Prostate gland (tissue), 2 donors: Measurements from ENCODE around the gene MYH9. TPM values are rescaled to one million over a fixed set of nuclear protein-coding genes. Genes with fewer than 3 reads are reported as not detected.

Source experiments
- DNase-seq: peaks from one replicate; pipeline ENCODE4 v3.0.0-alpha.2; 2019; ENCODE audit warnings: low spot score
- H3K27ac ChIP-seq, 2 donors: fragments of 200-600 bp; sonication (generic); 2 replicates each; pipeline ENCODE4 v1.5.1; 2017 to 2019
- H3K27me3 ChIP-seq: fragments of 200-600 bp; sonication (generic); replicated peaks from 2 replicates; pipeline ENCODE4 v1.5.1; 2019; ENCODE audit not compliant: insufficient read depth
- H3K36me3 ChIP-seq, 2 donors: fragments of 200-600 bp; sonication (generic); 1 replicate in 1 of 2; 2 replicates in 1 of 2; pipeline versions ENCODE4 v1.5.1 to v1.8.1; 2017 to 2019
- H3K4me1 ChIP-seq: fragments of 200-600 bp; sonication (generic); replicated peaks from 2 replicates; pipeline ENCODE4 v1.5.1; 2019
- H3K4me3 ChIP-seq, 2 donors: fragments of 200-600 bp; sonication (generic); 2 replicates each; pipeline ENCODE4 v1.5.1; 2017 to 2019
- H3K9me3 ChIP-seq: fragments of 200-600 bp; sonication (generic); 2 replicates; pipeline ENCODE4 v1.5.1; 2017
- POLR2A ChIP-seq: fragments of 450-650 bp; IDR thresholded peaks from one replicate; pipeline ENCODE4 v1.6.1; 2016; ENCODE audit warnings: antibody characterized with exemption, mild to moderate bottlenecking
- POLR2AphosphoS5 ChIP-seq: sonication (generic); formaldehyde crosslinking; IDR thresholded peaks from one replicate; pipeline ENCODE4 v1.6.1; 2017; ENCODE audit warnings: antibody characterized with exemption
- WGBS: methylation state at CpG from one replicate; pipeline ENCODE4 v1.1.5; 2018; 5-methylcytosine and 5-hydroxymethylcytosine counted together
- intact Hi-C: fragments of 100-400 bp; cut with DNase I; formaldehyde crosslinking; loops from one replicate; pipeline ENCODE4 v1.14.2; 2022
- total RNA-seq, 2 donors: library from RNA; depleted of rRNA; stranded (reverse); fragments of >200 nt; gene quantifications; one replicate each; pipeline ENCODE4 v1.1.0, GENCODE V29; 2016
- TF ChIP-seq, protein P1 (sequence below), 4 experiments: fragments of 200-600 bp in 2 of 4; fragments of 450-650 bp in 2 of 4; sonication (generic) in 2 of 4; IDR thresholded peaks; 1 replicate in 3 of 4; 2 replicates in 1 of 4; pipeline ENCODE4 v1.5.1; 2016 to 2019; ENCODE audit warnings: antibody characterized with exemption in 4 of 4, mild to moderate bottlenecking in 2 of 4, moderate library complexity in 2 of 4

Gene MYH9
- total RNA-seq, 2 donors from 2014 or later, result 295 to 329 TPM

DNA sequence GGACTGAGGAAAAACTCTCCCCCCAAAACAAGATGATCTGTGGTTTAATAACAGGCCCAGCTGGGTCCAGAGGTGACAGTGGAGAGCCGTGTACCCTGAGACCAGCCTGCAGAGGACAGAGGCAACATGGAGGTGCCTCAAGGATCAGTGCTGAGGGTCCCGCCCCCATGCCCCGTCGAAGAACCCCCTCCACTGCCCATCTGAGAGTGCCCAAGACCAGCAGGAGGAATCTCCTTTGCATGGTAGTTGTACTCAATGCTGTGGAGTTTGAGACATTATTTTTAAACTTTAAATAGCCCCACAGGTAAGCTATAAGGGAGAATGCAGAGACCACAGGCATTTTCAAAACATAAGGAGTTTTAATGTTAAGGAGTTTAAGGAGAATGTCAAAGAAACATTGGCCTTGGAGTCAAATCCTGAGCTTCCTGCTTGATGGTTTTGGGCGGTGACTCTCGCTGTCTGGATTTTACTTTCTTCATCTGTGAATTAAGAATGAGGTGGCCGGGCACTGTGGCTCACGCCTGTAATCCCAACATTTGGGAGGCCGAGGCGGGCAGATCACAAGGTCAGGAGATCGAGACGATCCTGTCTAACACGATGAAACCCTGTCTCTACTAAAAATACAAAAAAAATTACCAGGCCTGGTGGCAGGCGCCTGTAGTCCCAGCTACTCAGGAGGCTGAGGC lies 128.0 kb downstream of the MYH9 start:
- no peak overlapping the region for H3K4me3 ChIP-seq
- intact Hi-C loops, result no loop called here
- WGBS, result 69% methylated on average over 14 of the region's 14 CpGs
- no peak for DNase-seq
- H3K4me1 ChIP-seq, result peaks cover 3% of the 10 kb centered on the region
- no peaks in the 10 kb centered on the region for H3K27me3 ChIP-seq
- H3K36me3 ChIP-seq, result no peaks in the 10 kb centered on the region
- H3K27ac ChIP-seq, result peak overlapping the region; percentile 13 to 33
- no peaks in the 10 kb centered on the region for H3K9me3 ChIP-seq
- TF ChIP-seq, protein P1, sequence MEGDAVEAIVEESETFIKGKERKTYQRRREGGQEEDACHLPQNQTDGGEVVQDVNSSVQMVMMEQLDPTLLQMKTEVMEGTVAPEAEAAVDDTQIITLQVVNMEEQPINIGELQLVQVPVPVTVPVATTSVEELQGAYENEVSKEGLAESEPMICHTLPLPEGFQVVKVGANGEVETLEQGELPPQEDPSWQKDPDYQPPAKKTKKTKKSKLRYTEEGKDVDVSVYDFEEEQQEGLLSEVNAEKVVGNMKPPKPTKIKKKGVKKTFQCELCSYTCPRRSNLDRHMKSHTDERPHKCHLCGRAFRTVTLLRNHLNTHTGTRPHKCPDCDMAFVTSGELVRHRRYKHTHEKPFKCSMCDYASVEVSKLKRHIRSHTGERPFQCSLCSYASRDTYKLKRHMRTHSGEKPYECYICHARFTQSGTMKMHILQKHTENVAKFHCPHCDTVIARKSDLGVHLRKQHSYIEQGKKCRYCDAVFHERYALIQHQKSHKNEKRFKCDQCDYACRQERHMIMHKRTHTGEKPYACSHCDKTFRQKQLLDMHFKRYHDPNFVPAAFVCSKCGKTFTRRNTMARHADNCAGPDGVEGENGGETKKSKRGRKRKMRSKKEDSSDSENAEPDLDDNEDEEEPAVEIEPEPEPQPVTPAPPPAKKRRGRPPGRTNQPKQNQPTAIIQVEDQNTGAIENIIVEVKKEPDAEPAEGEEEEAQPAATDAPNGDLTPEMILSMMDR (IDR thresholded peaks at IDR 0.05), result no peak
- TF ChIP-seq POLR2AphosphoS5, result no peak
- no peak for TF ChIP-seq POLR2A

DNA sequence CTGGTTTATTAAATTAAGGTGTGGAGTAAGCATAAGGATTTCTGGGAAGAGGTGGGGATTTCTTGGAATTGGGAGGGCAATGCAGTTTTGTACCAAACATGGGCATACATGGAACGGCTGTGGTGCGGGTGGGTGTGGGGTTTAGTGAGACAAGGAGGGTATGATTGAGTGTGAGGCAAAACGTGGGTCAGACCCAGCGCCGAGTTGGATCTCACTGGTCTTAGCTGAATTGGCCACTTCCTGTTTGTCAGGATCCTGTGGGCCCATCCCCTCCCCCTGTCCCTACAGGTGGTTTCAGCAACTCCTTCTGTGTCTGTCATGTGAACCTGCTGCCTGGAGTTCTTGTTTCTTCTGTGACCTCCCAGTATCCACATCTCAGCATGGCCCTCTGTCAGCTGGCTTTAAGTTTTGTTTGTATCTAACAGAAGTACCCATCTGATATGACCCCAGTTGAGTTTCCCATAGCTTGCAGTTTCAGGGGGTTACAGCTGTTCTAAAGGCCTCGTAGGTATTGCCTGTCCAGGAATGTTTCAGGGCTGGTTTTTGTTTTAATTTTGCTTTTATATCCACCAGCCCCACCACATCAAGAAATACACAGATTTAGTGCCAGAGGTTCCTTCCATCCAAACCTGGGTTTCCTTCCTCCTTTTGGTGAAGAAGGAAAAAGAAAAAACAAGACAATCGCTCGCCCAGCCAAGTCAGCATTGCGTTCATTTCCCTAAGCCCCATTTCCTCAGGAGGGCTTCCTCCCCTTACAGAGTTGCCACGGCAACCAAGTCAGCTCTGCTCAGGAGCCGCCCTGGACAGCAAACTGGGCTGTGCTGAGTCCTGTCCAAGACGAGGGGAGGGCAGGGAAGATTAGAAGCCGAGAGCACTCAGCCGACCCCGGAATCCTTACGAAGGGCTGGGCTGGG lies 128.8 kb downstream of the MYH9 start:
- Histone ChIP-seq H3K9me3 (no peaks in the 10 kb centered on the region), H3K36me3 (no peaks in the 10 kb centered on the region), H3K27me3 (no peaks in the 10 kb centered on the region), H3K4me1 (peaks cover 3% of the 10 kb centered on the region), H3K27ac (peak overlapping the region; percentile 13 to 33), H3K4me3 (no peak overlapping the region)
- 37% methylated on average over 16 of the region's 16 CpGs for WGBS
- TF ChIP-seq POLR2AphosphoS5 (no peak), POLR2A (no peak)
- TF ChIP-seq, protein P1 (IDR thresholded peaks at IDR 0.05), result no peak
- DNase-seq, result no peak
- intact Hi-C loops, result no loop called here

DNA sequence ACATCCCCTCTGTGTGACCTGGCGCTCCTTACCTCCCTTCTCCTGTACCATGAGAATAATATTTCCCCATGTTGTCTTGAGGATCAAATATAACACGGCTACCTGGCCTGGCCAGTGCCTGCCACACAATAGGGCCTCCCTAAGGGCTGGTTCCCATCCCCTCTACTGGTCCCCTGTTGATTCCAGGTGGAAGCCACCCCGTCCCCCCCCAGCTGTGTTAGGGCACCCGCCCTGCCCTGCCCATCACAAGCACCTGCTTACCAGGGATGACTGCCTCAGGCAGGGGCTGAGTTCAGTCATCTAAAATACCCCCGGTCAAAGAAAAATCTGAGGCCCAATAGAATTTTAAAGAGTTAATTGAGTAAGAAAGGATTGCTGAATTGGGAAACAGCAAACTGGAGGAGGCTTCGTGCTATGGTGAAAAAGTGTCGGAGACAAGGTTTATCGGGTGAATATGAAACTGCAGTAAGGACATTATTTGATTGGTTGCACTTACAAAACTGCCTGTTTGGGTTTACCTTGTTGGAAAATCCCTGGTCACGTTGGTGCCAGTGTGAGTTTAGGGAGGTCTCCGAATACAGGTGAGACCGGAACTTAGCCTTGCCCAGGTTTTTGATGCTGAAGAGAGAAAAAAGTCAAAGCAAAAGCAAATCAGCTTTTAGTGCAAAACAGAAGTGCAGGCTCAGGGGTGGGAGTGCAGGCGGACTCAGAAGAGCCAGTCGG lies 129.7 kb downstream of the MYH9 start:
- peaks cover 3% of the 10 kb centered on the region for H3K4me1 ChIP-seq
- no peaks in the 10 kb centered on the region for H3K9me3 ChIP-seq
- H3K27ac ChIP-seq, result peak overlapping the region in 1 of 2 donors; percentile 13
- intact Hi-C loops, result no loop called here
- no peaks in the 10 kb centered on the region for H3K27me3 ChIP-seq
- H3K4me3 ChIP-seq, result no peak overlapping the region
- 85% methylated on average over 13 of the region's 13 CpGs for WGBS
- H3K36me3 ChIP-seq, result no peaks in the 10 kb centered on the region
- DNase-seq, result no peak
- no peak for TF ChIP-seq POLR2AphosphoS5
- no peak for TF ChIP-seq POLR2A
- TF ChIP-seq, protein P1 (IDR thresholded peaks at IDR 0.05), result no peak

DNA sequence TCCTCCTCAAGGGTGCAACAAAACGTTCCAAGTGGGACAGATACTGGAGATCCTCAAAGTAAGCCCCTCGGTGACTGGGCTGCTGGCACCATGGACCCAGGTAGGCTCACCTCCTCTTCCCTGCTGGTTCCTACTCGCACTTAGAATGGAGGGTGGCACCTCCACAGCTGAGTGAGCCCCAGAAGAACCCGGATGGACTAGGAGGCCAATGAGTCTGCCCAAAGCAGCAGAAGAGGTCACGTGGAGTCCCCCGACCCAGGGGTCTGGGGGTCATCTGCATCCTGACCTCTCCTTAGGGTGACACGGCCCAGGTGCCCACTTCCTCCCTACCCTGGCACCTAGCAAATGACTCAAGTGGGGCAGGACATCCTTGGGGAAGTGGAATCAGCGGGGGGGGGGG lies 130.5 kb downstream of the MYH9 start:
- TF ChIP-seq, protein P1 (IDR thresholded peaks at IDR 0.05), result no peak
- no peak for TF ChIP-seq POLR2AphosphoS5
- TF ChIP-seq POLR2A, result no peak
- 83% methylated on average over 7 of the region's 8 CpGs for WGBS
- Histone ChIP-seq H3K9me3 (no peaks in the 10 kb centered on the region), H3K4me1 (peaks cover 3% of the 10 kb centered on the region), H3K27me3 (no peaks in the 10 kb centered on the region), H3K36me3 (no peaks in the 10 kb centered on the region), H3K4me3 (no peak overlapping the region), H3K27ac (no peak overlapping the region)
- intact Hi-C loops, result no loop called here
- no peak for DNase-seq
